Stimulated activated CD8-positive, alpha-beta memory T cell treated with anti-CD3 and anti-CD28 coated beads, Interleukin-4, amount 100 ng/mL, for 1 hour (primary cell): Measurements from ENCODE around the gene OPHN1.
"Not testable (repeated sequence)": the region's sequence is repeated elsewhere in the genome, so short reads cannot be mapped to it uniquely, and the experiment has no call there.

Source experiments
- DNase-seq, 2 donors: peaks; one replicate each; pipeline ENCODE4 v3.0.0-alpha.2; 2020; ENCODE audit warnings: low read depth in 2 of 2, low spot score in 1 of 2

The OPHN1 gene

GRCh38 chrX:68422478-68422877 is 10.8 kb downstream of the OPHN1 start:
- DNase-seq, result no peak

- DNase-seq, result no peak
Measured at GRCh38 chrX:68421636-68422035, 11.7 kb downstream of the OPHN1 start.

GRCh38 chrX:68420559-68420958 is 12.7 kb downstream of the OPHN1 start:
- no peak for DNase-seq

GRCh38 chrX:68419975-68420374 is 13.3 kb downstream of the OPHN1 start:
- DNase-seq, result no peak

- no peak for DNase-seq
Measured at GRCh38 chrX:68417651-68418050, 15.6 kb downstream of the OPHN1 start.

- no peak for DNase-seq
Measured at GRCh38 chrX:68416592-68416991, 16.7 kb downstream of the OPHN1 start.

- no peak for DNase-seq
Measured at GRCh38 chrX:68415316-68415715, 18.0 kb downstream of the OPHN1 start.

GRCh38 chrX:68413254-68413653 is 20.0 kb downstream of the OPHN1 start:
- DNase-seq, result no peak

GRCh38 chrX:68411729-68412128 is 21.6 kb downstream of the OPHN1 start:
- no peak for DNase-seq

GRCh38 chrX:68409194-68409593 is 24.1 kb downstream of the OPHN1 start:
- no peak for DNase-seq

- DNase-seq, result no peak
Measured at GRCh38 chrX:68403522-68403921, 29.8 kb downstream of the OPHN1 start.

- no peak for DNase-seq
Measured at GRCh38 chrX:68403038-68403437, 30.3 kb downstream of the OPHN1 start.

GRCh38 chrX:68402094-68402493 is 31.2 kb downstream of the OPHN1 start:
- DNase-seq, result no peak

GRCh38 chrX:68398291-68398690 is 35.0 kb downstream of the OPHN1 start:
- no peak for DNase-seq

- no peak for DNase-seq
Measured at GRCh38 chrX:68396953-68397352, 36.3 kb downstream of the OPHN1 start.

GRCh38 chrX:68389419-68389960 is 43.8 kb downstream of the OPHN1 start:
- not testable (repeated sequence) for DNase-seq

- DNase-seq, result no peak
Measured at GRCh38 chrX:68387776-68388175, 45.5 kb downstream of the OPHN1 start.

GRCh38 chrX:68383540-68383939 is 49.8 kb downstream of the OPHN1 start:
- no peak for DNase-seq

GRCh38 chrX:68377579-68377978 is 55.7 kb downstream of the OPHN1 start:
- not testable (repeated sequence) for DNase-seq

- DNase-seq, result no peak
Measured at GRCh38 chrX:68376373-68376772, 56.9 kb downstream of the OPHN1 start.

GRCh38 chrX:68375803-68376202 is 57.5 kb downstream of the OPHN1 start:
- no peak for DNase-seq

GRCh38 chrX:68372665-68373064 is 60.6 kb downstream of the OPHN1 start:
- DNase-seq, result no peak

- no peak for DNase-seq
Measured at GRCh38 chrX:68369559-68369958, 63.7 kb downstream of the OPHN1 start.

- no peak for DNase-seq
Measured at GRCh38 chrX:68365341-68365740, 68.0 kb downstream of the OPHN1 start.
